Trophoblast cell (in vitro differentiated cells and primary cell): ENCODE measurements around the gene PRKCG.

Experiments used
- DNase-seq, 2 donors: peaks; one replicate each; pipeline ENCODE4 v3.0.0-alpha.2; 2016
- H2AFZ ChIP-seq: 2 replicates; pipeline ENCODE4 v1.6.1; 2013; ENCODE audit warnings: low read length, moderate library complexity, mild to moderate bottlenecking; ENCODE audit not compliant: insufficient read depth, poor library complexity
- H2AK5ac ChIP-seq: 2 replicates; pipeline ENCODE4 v1.6.1; 2013; ENCODE audit warnings: mild to moderate bottlenecking, low read length
- H2BK120ac ChIP-seq: 2 replicates; pipeline ENCODE4 v1.6.1; 2013; ENCODE audit warnings: low read length, mild to moderate bottlenecking, moderate library complexity; ENCODE audit not compliant: insufficient read depth, poor library complexity
- H2BK12ac ChIP-seq: 2 replicates; pipeline ENCODE4 v1.6.1; 2013; ENCODE audit warnings: mild to moderate bottlenecking, low read length, moderate library complexity
- H2BK5ac ChIP-seq: 2 replicates; pipeline ENCODE4 v1.6.1; 2013; ENCODE audit warnings: low read length, low read depth, moderate library complexity, mild to moderate bottlenecking; ENCODE audit not compliant: poor library complexity
- H3K14ac ChIP-seq: 2 replicates; pipeline ENCODE4 v1.6.1; 2013; ENCODE audit warnings: mild to moderate bottlenecking, low read length
- H3K18ac ChIP-seq: 2 replicates; pipeline ENCODE4 v1.6.1; 2013; ENCODE audit warnings: mild to moderate bottlenecking, low read length
- H3K23ac ChIP-seq: 2 replicates; pipeline ENCODE4 v1.6.1; 2013; ENCODE audit warnings: low read length
- H3K27ac ChIP-seq: 2 replicates; pipeline ENCODE4 v1.5.1; 2013; ENCODE audit warnings: low read depth, mild to moderate bottlenecking, inconsistent platforms, low read length, moderate library complexity
- H3K27me3 ChIP-seq: 2 replicates; pipeline ENCODE4 v1.6.1; 2013; ENCODE audit warnings: inconsistent platforms, mild to moderate bottlenecking, low read length, moderate library complexity; ENCODE audit not compliant: insufficient read depth
- H3K36me3 ChIP-seq, 2 experiments: 1 replicate in 1 of 2; 2 replicates in 1 of 2; pipeline ENCODE4 v1.6.1; 2013; ENCODE audit warnings: low read length in 2 of 2, mild to moderate bottlenecking in 2 of 2, moderate library complexity in 1 of 2; ENCODE audit not compliant: insufficient read depth in 2 of 2, control insufficient read depth in 1 of 2
- H3K4ac ChIP-seq: 2 replicates; pipeline ENCODE4 v1.6.1; 2013; ENCODE audit warnings: low read depth, mild to moderate bottlenecking, low read length, moderate library complexity
- H3K4me1 ChIP-seq, 2 experiments: 1 replicate in 1 of 2; 2 replicates in 1 of 2; pipeline ENCODE4 v1.6.1; 2013; ENCODE audit warnings: low read length in 2 of 2, mild to moderate bottlenecking in 2 of 2, moderate library complexity in 1 of 2; ENCODE audit not compliant: insufficient read depth in 2 of 2, control insufficient read depth in 1 of 2
- H3K4me2 ChIP-seq: 2 replicates; pipeline ENCODE4 v1.6.1; 2013; ENCODE audit warnings: inconsistent platforms, mild to moderate bottlenecking, low read length, moderate library complexity
- H3K4me3 ChIP-seq: 2 replicates; pipeline ENCODE4 v1.5.1; 2013; ENCODE audit warnings: mild to moderate bottlenecking, low read depth, low read length, inconsistent platforms
- H3K79me1 ChIP-seq: one replicate; pipeline ENCODE4 v1.6.1; 2013; ENCODE audit warnings: low read length
- H3K79me2 ChIP-seq: 2 replicates; pipeline ENCODE4 v1.6.1; 2013; ENCODE audit warnings: low read length, mild to moderate bottlenecking; ENCODE audit not compliant: control insufficient read depth, insufficient read depth, poor library complexity
- H3K9ac ChIP-seq: 2 replicates; pipeline ENCODE4 v1.6.1; 2013; ENCODE audit warnings: mild to moderate bottlenecking, low read length
- H3K9me3 ChIP-seq: 2 replicates; pipeline ENCODE4 v1.6.1; 2013; ENCODE audit warnings: low read depth, mild to moderate bottlenecking, control low read depth, inconsistent platforms, low read length; ENCODE audit not compliant: insufficient read depth
- H4K12ac ChIP-seq: 2 replicates; pipeline ENCODE4 v1.6.1; 2013; ENCODE audit warnings: low read depth, mild to moderate bottlenecking, low read length, moderate library complexity
- H4K8ac ChIP-seq: 2 replicates; pipeline ENCODE4 v1.6.1; 2013; ENCODE audit warnings: low read depth, mild to moderate bottlenecking, low read length, moderate library complexity
- H4K91ac ChIP-seq: one replicate; pipeline ENCODE4 v1.6.1; 2013; ENCODE audit warnings: low read depth, mild to moderate bottlenecking, low read length, moderate library complexity
- WGBS: extraction: QIAGEN DNeasy Blood & Tissue Kit; methylation state at CpG from one replicate; pipeline ENCODE4 v1.1.7; 2013; ENCODE audit warnings: missing lambda C conversion rate; ENCODE audit not compliant: insufficient read length, insufficient coverage; ENCODE audit errors: extremely low coverage; 5-methylcytosine and 5-hydroxymethylcytosine counted together

The PRKCG gene

DNA sequence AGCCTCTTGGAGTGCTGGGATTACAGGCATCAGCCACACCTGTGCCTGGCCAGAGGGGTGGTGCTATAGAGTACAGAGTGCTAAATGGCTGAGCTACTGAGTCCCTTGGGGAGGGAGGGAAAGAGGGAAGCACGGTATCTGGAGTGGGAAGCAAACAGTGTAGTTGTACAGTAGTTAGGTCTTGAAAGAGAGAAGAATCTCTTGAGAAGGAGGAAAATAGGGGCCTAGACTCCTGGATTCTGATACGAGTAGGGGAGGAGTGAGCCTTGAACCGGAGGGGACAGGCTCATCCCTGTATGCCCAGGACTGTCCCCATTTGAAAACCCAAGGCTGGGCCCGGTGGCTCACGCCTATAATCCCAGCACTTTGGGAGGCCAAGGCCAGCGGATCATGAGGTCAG lies 9.2 kb upstream of the PRKCG start:
- H3K27me3 ChIP-seq: no peaks in the 10 kb centered on the region
- H4K12ac ChIP-seq: no peak overlapping the region
- no peak overlapping the region for H3K4ac ChIP-seq
- no peak overlapping the region for H4K91ac ChIP-seq
- H2BK5ac ChIP-seq: no peak overlapping the region
- H3K4me1 ChIP-seq: peaks cover 0 to 2% of the 10 kb centered on the region in 2 experiments
- no peak overlapping the region for H3K4me2 ChIP-seq
- peaks cover 12% of the 10 kb centered on the region for H3K79me1 ChIP-seq
- no peak overlapping the region for H4K8ac ChIP-seq
- peaks cover 47 to 51% of the 10 kb centered on the region in 2 experiments for H3K36me3 ChIP-seq
- no peak overlapping the region for H3K9ac ChIP-seq
- no peak overlapping the region for H3K27ac ChIP-seq
- H2AFZ ChIP-seq: no peak overlapping the region
- no peak overlapping the region for H2BK120ac ChIP-seq
- no peak overlapping the region for H3K4me3 ChIP-seq
- peak in 1 of 2 donors; percentile 27 for DNase-seq
- H2AK5ac ChIP-seq: no peak overlapping the region
- no peak overlapping the region for H3K14ac ChIP-seq
- no peak overlapping the region for H2BK12ac ChIP-seq
- no peak overlapping the region for H3K23ac ChIP-seq
- peaks cover 17% of the 10 kb centered on the region for H3K79me2 ChIP-seq
- H3K18ac ChIP-seq: no peak overlapping the region
- peaks cover 4% of the 10 kb centered on the region for H3K9me3 ChIP-seq
- WGBS: no CpG with 5 or more reads among the region's 6 CpGs

DNA sequence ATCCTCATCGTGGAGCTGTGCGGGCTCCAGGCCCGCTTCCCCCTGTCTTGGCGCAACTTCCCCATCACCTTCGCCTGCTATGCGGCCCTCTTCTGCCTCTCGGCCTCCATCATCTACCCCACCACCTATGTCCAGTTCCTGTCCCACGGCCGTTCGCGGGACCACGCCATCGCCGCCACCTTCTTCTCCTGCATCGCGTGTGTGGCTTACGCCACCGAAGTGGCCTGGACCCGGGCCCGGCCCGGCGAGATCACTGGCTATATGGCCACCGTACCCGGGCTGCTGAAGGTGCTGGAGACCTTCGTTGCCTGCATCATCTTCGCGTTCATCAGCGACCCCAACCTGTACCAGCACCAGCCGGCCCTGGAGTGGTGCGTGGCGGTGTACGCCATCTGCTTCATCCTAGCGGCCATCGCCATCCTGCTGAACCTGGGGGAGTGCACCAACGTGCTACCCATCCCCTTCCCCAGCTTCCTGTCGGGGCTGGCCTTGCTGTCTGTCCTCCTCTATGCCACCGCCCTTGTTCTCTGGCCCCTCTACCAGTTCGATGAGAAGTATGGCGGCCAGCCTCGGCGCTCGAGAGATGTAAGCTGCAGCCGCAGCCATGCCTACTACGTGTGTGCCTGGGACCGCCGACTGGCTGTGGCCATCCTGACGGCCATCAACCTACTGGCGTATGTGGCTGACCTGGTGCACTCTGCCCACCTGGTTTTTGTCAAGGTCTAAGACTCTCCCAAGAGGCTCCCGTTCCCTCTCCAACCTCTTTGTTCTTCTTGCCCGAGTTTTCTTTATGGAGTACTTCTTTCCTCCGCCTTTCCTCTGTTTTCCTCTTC lies 8.0 kb upstream of the PRKCG start:
- no peak overlapping the region for H2BK12ac ChIP-seq
- H3K36me3 ChIP-seq: peaks cover 47 to 51% of the 10 kb centered on the region in 2 experiments
- no peak overlapping the region for H2AK5ac ChIP-seq
- no peak overlapping the region for H2BK5ac ChIP-seq
- H4K91ac ChIP-seq: no peak overlapping the region
- H2BK120ac ChIP-seq: no peak overlapping the region
- H3K27me3 ChIP-seq: no peaks in the 10 kb centered on the region
- no peak overlapping the region for H3K14ac ChIP-seq
- H4K8ac ChIP-seq: no peak overlapping the region
- no CpG with 5 or more reads among the region's 51 CpGs for WGBS
- no peak overlapping the region for H4K12ac ChIP-seq
- no peak overlapping the region for H3K4ac ChIP-seq
- H3K27ac ChIP-seq: no peak overlapping the region
- no peak overlapping the region for H3K4me3 ChIP-seq
- H3K4me1 ChIP-seq: peaks cover 3 to 5% of the 10 kb centered on the region in 2 experiments
- H3K79me1 ChIP-seq: peaks cover 2% of the 10 kb centered on the region
- no peak for DNase-seq
- no peak overlapping the region for H2AFZ ChIP-seq
- H3K18ac ChIP-seq: peak overlapping the region; percentile 18
- H3K23ac ChIP-seq: no peak overlapping the region
- peaks cover 4% of the 10 kb centered on the region for H3K9me3 ChIP-seq
- peaks cover 6% of the 10 kb centered on the region for H3K79me2 ChIP-seq
- no peak overlapping the region for H3K4me2 ChIP-seq
- no peak overlapping the region for H3K9ac ChIP-seq

DNA sequence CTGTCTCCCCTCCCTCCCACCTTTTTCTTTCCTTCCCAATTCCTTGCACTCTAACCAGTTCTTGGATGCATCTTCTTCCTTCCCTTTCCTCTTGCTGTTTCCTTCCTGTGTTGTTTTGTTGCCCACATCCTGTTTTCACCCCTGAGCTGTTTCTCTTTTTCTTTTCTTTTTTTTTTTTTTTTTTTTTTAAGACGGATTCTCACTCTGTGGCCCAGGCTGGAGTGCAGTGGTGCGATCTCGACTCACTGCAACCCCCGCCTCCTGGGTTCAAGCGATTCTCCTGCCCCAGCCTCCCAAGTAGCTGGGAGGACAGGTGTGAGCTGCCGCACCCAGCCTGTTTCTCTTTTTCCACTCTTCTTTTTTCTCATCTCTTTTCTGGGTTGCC lies 7.4 kb upstream of the PRKCG start:
- H4K12ac ChIP-seq: no peak overlapping the region
- H3K14ac ChIP-seq: no peak overlapping the region
- peaks cover 47 to 51% of the 10 kb centered on the region in 2 experiments for H3K36me3 ChIP-seq
- H2AFZ ChIP-seq: no peak overlapping the region
- WGBS: no CpG with 5 or more reads among the region's 6 CpGs
- no peak overlapping the region for H2AK5ac ChIP-seq
- no peak for DNase-seq
- no peak overlapping the region for H2BK120ac ChIP-seq
- no peak overlapping the region for H3K4me3 ChIP-seq
- peaks cover 4% of the 10 kb centered on the region for H3K9me3 ChIP-seq
- H3K18ac ChIP-seq: no peak overlapping the region
- no peak overlapping the region for H4K91ac ChIP-seq
- H3K79me2 ChIP-seq: peaks cover 4% of the 10 kb centered on the region
- no peak overlapping the region for H4K8ac ChIP-seq
- H3K4me2 ChIP-seq: no peak overlapping the region
- H3K4me1 ChIP-seq: peaks cover 4 to 5% of the 10 kb centered on the region in 2 experiments
- H3K27me3 ChIP-seq: no peaks in the 10 kb centered on the region
- no peak overlapping the region for H3K27ac ChIP-seq
- no peak overlapping the region for H2BK12ac ChIP-seq
- no peak overlapping the region for H3K4ac ChIP-seq
- H3K79me1 ChIP-seq: peaks cover 3% of the 10 kb centered on the region
- H2BK5ac ChIP-seq: no peak overlapping the region
- no peak overlapping the region for H3K23ac ChIP-seq
- no peak overlapping the region for H3K9ac ChIP-seq

DNA sequence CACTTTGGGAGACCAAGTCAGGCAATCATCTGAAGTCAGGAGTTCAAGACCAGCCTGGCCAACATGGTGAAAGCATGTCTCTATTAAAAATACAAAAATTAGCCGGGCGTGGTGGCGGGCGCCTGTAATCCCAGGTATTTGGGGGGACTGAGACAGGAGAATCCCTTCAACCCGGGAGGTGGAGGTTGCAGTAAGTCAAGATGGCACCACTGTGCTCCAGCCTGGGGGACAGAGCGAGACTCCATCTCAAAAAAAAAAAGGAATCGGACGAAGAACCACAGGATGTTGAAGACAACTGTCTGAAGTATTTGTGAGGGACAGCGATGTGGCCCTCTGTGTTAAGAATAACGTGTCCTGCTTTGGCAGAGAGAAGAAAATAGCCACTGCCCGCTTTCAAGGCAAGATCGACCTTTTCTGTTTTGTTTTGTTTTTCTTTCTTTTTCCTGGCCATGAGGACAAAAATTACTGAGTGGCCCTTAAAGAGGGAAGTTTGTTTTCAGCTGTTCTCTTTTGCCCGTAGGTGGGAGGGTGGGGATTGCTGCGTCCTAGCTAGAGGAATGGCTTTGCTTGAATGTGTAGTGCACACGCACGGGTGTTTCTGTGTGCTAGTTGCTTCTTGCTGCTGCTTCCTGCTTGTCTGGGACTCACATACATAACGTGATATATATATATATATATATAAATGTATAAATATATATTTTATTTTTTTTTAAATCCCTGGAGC lies 6.2 kb upstream of the PRKCG start:
- no peak overlapping the region for H3K18ac ChIP-seq
- peaks cover 4% of the 10 kb centered on the region for H3K79me1 ChIP-seq
- H4K12ac ChIP-seq: no peak overlapping the region
- H2AK5ac ChIP-seq: no peak overlapping the region
- H3K27ac ChIP-seq: no peak overlapping the region
- peak in 1 of 2 donors; percentile 17 for DNase-seq
- no peak overlapping the region for H2BK5ac ChIP-seq
- H3K36me3 ChIP-seq: peaks cover 43 to 45% of the 10 kb centered on the region in 2 experiments
- no peak overlapping the region for H3K23ac ChIP-seq
- peaks cover 3% of the 10 kb centered on the region for H3K79me2 ChIP-seq
- H2BK12ac ChIP-seq: no peak overlapping the region
- H3K9ac ChIP-seq: no peak overlapping the region
- no peak overlapping the region for H3K4me2 ChIP-seq
- no peak overlapping the region for H2AFZ ChIP-seq
- no peaks in the 10 kb centered on the region for H3K27me3 ChIP-seq
- H4K8ac ChIP-seq: no peak overlapping the region
- no peak overlapping the region for H3K4me3 ChIP-seq
- no CpG with 5 or more reads among the region's 17 CpGs for WGBS
- H3K9me3 ChIP-seq: peaks cover 4% of the 10 kb centered on the region
- H3K4ac ChIP-seq: no peak overlapping the region
- H2BK120ac ChIP-seq: no peak overlapping the region
- H3K4me1 ChIP-seq: peaks cover 4 to 5% of the 10 kb centered on the region in 2 experiments
- H4K91ac ChIP-seq: no peak overlapping the region
- no peak overlapping the region for H3K14ac ChIP-seq
